ENCODE results near the gene CHSY1. TPM values are rescaled to one million over a fixed set of nuclear protein-coding genes. Genes with fewer than 3 reads are reported as not detected.

Gene CHSY1
- total and polyA plus RNA-seq, 2 of the 4 experiments (the other 2 are of a cell fraction): 40.9 to 53.2 TPM

DNA sequence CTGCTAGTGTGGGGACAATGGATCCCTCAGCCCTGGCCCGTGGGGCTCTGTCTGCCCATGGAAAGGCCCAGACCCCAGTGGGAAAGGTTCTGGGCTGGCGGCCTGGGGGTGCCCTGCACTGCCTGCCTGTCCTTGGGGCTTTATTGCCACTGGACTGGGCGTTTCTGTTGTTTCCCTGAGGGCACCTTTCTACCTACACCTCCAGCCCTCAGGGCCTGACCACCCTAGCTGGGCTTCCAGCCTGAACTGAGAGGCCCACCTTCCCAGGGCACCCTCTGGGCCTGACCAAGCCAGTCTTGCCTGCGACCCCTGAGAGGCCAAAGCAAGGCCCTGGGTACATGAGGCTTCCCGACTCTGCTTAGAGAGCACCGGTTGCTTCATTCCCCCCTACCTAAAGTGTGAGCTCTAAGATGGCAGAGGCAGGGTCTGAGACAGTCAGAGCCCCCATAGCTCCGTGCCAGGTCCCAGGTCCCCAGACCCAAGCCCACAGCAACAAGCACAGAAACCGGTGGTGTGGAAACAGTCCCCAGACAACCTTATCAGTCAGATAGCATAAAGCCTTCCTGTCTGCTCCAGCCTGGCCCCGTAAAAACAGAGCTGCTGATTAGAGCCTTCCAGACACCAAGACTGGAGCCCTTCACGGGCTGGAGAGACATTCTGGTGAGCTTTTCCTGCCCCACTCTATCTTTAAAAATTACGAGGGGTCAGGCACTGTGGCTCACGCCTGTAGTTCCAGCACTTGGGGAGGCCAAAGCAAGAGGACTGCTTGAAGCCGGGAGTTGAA is 102.8 kb downstream of the CHSY1 start:
- H3K56ac ChIP-seq (ENCODE audit: extremely low read depth, insufficient read depth, low read length): no peak overlapping the region
- no peak overlapping the region for H3K14ac ChIP-seq (replicated peaks; ENCODE audit: low read depth, low read length)
- peak overlapping the region; percentile 21; the same call in 1 of the 2 replicates for H3K4ac ChIP-seq (ENCODE audit: low read depth, low read length)
- H4K20me1 ChIP-seq (ENCODE audit: insufficient read depth, low read length): no peaks in the 10 kb centered on the region
- H3K36me3 ChIP-seq (ENCODE audit: control insufficient read depth, insufficient read depth, low read length): no peaks in the 10 kb centered on the region
- no peak overlapping the region for H4K5ac ChIP-seq (ENCODE audit: low read depth, low read length)
- DNase-seq (no peak), ATAC-seq (ENCODE audit: low read depth) (no peak)
- peaks cover 4% of the 10 kb centered on the region; the same call in 1 of the 2 replicates for H3K9me1 ChIP-seq (ENCODE audit: insufficient read depth, low read length)
- H3K4me1 ChIP-seq (ENCODE audit: control insufficient read depth, insufficient read depth, low read length): peaks cover 2% of the 10 kb centered on the region
- BruUV-seq (replicated peaks): no TSS peak
- TF ChIP-seq RAD21 (IDR thresholded peaks at IDR 0.05; ENCODE audit: low read length) (no peak), MXI1 (IDR thresholded peaks at IDR 0.05; ENCODE audit: borderline replicate concordance, low read depth, low read length) (no peak), FOS (IDR thresholded peaks at IDR 0.05; ENCODE audit: low read depth, low read length) (no peak), RCOR1 (IDR thresholded peaks at IDR 0.05; ENCODE audit: insufficient replicate concordance, low read length) (no peak), MAZ (IDR thresholded peaks at IDR 0.05; ENCODE audit: borderline replicate concordance, low read depth, low read length) (no peak), NFE2L2 (IDR thresholded peaks at IDR 0.05; ENCODE audit: low read depth, low read length) (no peak), RFX5 (IDR thresholded peaks at IDR 0.05; ENCODE audit: low read depth, low read length) (no peak), CHD1 (IDR thresholded peaks at IDR 0.05; ENCODE audit: low read depth, low read length) (no peak), USF2 (IDR thresholded peaks at IDR 0.05; ENCODE audit: low read depth, low read length) (no peak), POLR2A (IDR thresholded peaks at IDR 0.05; ENCODE audit: low read depth, low read length) (no peak), MAFK (IDR thresholded peaks at IDR 0.05; ENCODE audit: low read depth, low read length) (no peak)
- TF ChIP-seq, protein P1, sequence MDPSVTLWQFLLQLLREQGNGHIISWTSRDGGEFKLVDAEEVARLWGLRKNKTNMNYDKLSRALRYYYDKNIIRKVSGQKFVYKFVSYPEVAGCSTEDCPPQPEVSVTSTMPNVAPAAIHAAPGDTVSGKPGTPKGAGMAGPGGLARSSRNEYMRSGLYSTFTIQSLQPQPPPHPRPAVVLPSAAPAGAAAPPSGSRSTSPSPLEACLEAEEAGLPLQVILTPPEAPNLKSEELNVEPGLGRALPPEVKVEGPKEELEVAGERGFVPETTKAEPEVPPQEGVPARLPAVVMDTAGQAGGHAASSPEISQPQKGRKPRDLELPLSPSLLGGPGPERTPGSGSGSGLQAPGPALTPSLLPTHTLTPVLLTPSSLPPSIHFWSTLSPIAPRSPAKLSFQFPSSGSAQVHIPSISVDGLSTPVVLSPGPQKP (IDR thresholded peaks at IDR 0.05; ENCODE audit: borderline replicate concordance, low read depth, low read length): no peak
- TF ChIP-seq, protein P2, sequence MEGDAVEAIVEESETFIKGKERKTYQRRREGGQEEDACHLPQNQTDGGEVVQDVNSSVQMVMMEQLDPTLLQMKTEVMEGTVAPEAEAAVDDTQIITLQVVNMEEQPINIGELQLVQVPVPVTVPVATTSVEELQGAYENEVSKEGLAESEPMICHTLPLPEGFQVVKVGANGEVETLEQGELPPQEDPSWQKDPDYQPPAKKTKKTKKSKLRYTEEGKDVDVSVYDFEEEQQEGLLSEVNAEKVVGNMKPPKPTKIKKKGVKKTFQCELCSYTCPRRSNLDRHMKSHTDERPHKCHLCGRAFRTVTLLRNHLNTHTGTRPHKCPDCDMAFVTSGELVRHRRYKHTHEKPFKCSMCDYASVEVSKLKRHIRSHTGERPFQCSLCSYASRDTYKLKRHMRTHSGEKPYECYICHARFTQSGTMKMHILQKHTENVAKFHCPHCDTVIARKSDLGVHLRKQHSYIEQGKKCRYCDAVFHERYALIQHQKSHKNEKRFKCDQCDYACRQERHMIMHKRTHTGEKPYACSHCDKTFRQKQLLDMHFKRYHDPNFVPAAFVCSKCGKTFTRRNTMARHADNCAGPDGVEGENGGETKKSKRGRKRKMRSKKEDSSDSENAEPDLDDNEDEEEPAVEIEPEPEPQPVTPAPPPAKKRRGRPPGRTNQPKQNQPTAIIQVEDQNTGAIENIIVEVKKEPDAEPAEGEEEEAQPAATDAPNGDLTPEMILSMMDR (conservative IDR thresholded peaks at IDR 0.05; ENCODE audit: low read depth, low read length): no peak
- H2AK9ac ChIP-seq (replicated peaks; ENCODE audit: low read depth, low read length, poor library complexity): peak overlapping the region; percentile 73
- H3K18ac ChIP-seq (ENCODE audit: low read depth, low read length): no peak overlapping the region
- no peak overlapping the region for H2BK120ac ChIP-seq (ENCODE audit: low read depth, low read length)
- intact Hi-C loops (cut with micrococcal nuclease) (no loop called here), in situ Hi-C loops (cut with MboI; ENCODE audit: low sequenced_read_pairs) (no loop called here), dilution Hi-C loops (cut with HindIII; ENCODE audit: low sequenced_read_pairs, unreplicated experiment) (no loop called here)
- no peaks in the 10 kb centered on the region for H3K9me3 ChIP-seq (ENCODE audit: control insufficient read depth, insufficient read depth, low read length)
- H2BK15ac ChIP-seq (ENCODE audit: low read depth, low read length): no peak overlapping the region
- H3K23ac ChIP-seq (ENCODE audit: low read depth, low read length): peak overlapping the region; percentile 32; the same call in 1 of the 2 replicates
- no peak overlapping the region for H3K9ac ChIP-seq (ENCODE audit: low read depth, low read length)
- no peak overlapping the region for H4K8ac ChIP-seq (ENCODE audit: low read depth in 2 of 2, low read length in 2 of 2)
- H4K91ac ChIP-seq (ENCODE audit: insufficient read depth, low read depth, low read length): no peak overlapping the region
- H2BK5ac ChIP-seq (ENCODE audit: low read depth, low read length, poor library complexity, severe bottlenecking): no peak overlapping the region
- ChIA-PET POLR2A (ENCODE audit: unreplicated experiment) (no interaction called here), CTCF (interaction anchor here (0.6 kb wide), 1 partner anchor 10 kb away, joined by 9 read pairs; no protein-coding TSS in a partner anchor)
- H3K79me1 ChIP-seq (ENCODE audit: low read depth in 1 of 2, low read length in 2 of 2): no peaks in the 10 kb centered on the region
- no peak overlapping the region for H3K27ac ChIP-seq (ENCODE audit: insufficient read depth, low read length)
- no peak overlapping the region for H3K4me2 ChIP-seq (ENCODE audit: low read depth, low read length)
- H2BK20ac ChIP-seq (ENCODE audit: low read depth, low read length): no peak overlapping the region
- 47% methylated on average over 3 of the region's 13 CpGs; no CpG with 5 or more reads in 1 of the 2 experiments for WGBS, 2 experiments (ENCODE audit: extremely low coverage in 2 of 2, insufficient read length in 1 of 2)
- no peak overlapping the region for H2AFZ ChIP-seq (replicated peaks; ENCODE audit: low read length, poor library complexity)
- H3K27me3 ChIP-seq (ENCODE audit: control insufficient read depth, insufficient read depth, low read length): no peaks in the 10 kb centered on the region
- H3K4me3 ChIP-seq (ENCODE audit: insufficient read depth, low read depth, low read length): no peak overlapping the region
- H2AK5ac ChIP-seq (ENCODE audit: low read depth, low read length): no peak overlapping the region; the same call in 1 of the 2 replicates
